Heart left ventricle (tissue), 16 donors: ENCODE results near the gene LIPN. TPM values are rescaled to one million over a fixed set of nuclear protein-coding genes. Genes with fewer than 3 reads are reported as not detected.

Experiments used
- ATAC-seq, 4 donors: fragments of 200-7000 bp; cut with Tn5 transposase; one replicate each; pipeline ENCODE4 v1.9.1; 2020 to 2022; ENCODE audit warnings: moderate library complexity in 4 of 4, mild to moderate bottlenecking in 3 of 4, moderate number of reproducible peaks in 1 of 4
- DNase-seq, 5 donors: peaks; one replicate each; pipeline ENCODE4 v3.0.0-alpha.2; 2020
- H3K27ac ChIP-seq, 12 donors: fragments of 200-600 bp; sonication (generic) in 4 of 12; one replicate each; pipeline versions ENCODE4 v1.5.0 to v1.8.0; 2016 to 2022; ENCODE audit warnings: mild to moderate bottlenecking in 2 of 12
- H3K27me3 ChIP-seq, 9 donors: fragments of 200-600 bp; sonication (generic) in 2 of 9; one replicate each; pipeline versions ENCODE4 v1.5.1 to v1.8.0; 2016 to 2022; ENCODE audit warnings: mild to moderate bottlenecking in 3 of 9
- H3K36me3 ChIP-seq, 9 donors: fragments of 200-600 bp; sonication (generic) in 2 of 9; one replicate each; pipeline versions ENCODE4 v1.5.0 to v1.8.0; 2018 to 2022; ENCODE audit warnings: mild to moderate bottlenecking in 2 of 9
- H3K4me1 ChIP-seq, 12 donors: fragments of 200-600 bp; sonication (generic) in 4 of 12; one replicate each; pipeline versions ENCODE4 v1.5.0 to v1.8.0; 2016 to 2022; ENCODE audit warnings: mild to moderate bottlenecking in 3 of 12
- H3K4me3 ChIP-seq, 12 donors: fragments of 200-600 bp; sonication (generic) in 4 of 12; one replicate each; pipeline versions ENCODE4 v1.5.0 to v1.8.0; 2017 to 2022; ENCODE audit warnings: mild to moderate bottlenecking in 9 of 12, moderate library complexity in 4 of 12
- H3K9me3 ChIP-seq, 12 donors: fragments of 200-600 bp; sonication (generic) in 4 of 12; one replicate each; pipeline versions ENCODE4 v1.5.0 to v1.8.0; 2016 to 2022; ENCODE audit warnings: mild to moderate bottlenecking in 1 of 12
- CTCF ChIP-seq, 12 donors: fragments of 200-600 bp; sonication (generic) in 4 of 12; IDR thresholded peaks; one replicate each; pipeline versions ENCODE4 v1.5.0 to v1.8.0; 2018 to 2022; ENCODE audit warnings: antibody characterized with exemption in 12 of 12, mild to moderate bottlenecking in 5 of 12
- POLR2A ChIP-seq, 2 donors: fragments of 450-650 bp; IDR thresholded peaks; one replicate each; pipeline ENCODE4 v1.6.1; 2017; ENCODE audit warnings: antibody characterized with exemption in 2 of 2, mild to moderate bottlenecking in 2 of 2, moderate library complexity in 2 of 2
- WGBS, 4 donors: extraction: QIAGEN DNeasy Blood & Tissue Kit in 2 of 4; methylation state at CpG; one replicate each; pipeline versions ENCODE4 v1.1.5 to v1.1.7; 2013 to 2018; 5-methylcytosine and 5-hydroxymethylcytosine counted together
- intact Hi-C, 10 donors: fragments of 100-400 bp; cut with DNase I; formaldehyde crosslinking; loops; one replicate each; pipeline versions ENCODE4 v1.11.1 to v1.14.2; 2022
- polyA plus RNA-seq, 2 donors: library from polyadenylated mRNA; stranded (reverse); fragments of 200-250 nt; gene quantifications; one replicate each; pipeline ENCODE4 v1.2.3, GENCODE V29; 2013
- total RNA-seq, 9 donors: library from RNA; depleted of rRNA in 2 of 9; stranded (reverse); fragments of >200 nt in 2 of 9; fragmentation: NEBNext Ultra II Directional in 3 of 9; extraction: Animal tissue kit (Norgen Biotek cat#: 25700) in 3 of 9; gene quantifications; one replicate each; pipeline versions ENCODE4 v1.1.0 to v1.2.4, GENCODE V29; 2016 to 2023
- donor health status: ischemic (EF 13 %, LVEDD 7.1; RV severe dilation, severe dysfunction).
- donor health status: healthy with polysubstance abuse.
- donor health status: DM: no; HTN: yes; CAD: no.
- donor health status: DM: no; HTN: no; CAD: no.
- donor health status: ischemic (EF 25% LVEDD 6.9; RV normal size, moderate dysfunction).
- donor health status: ischemic (EF 25% LVEDD 5.7; RV mildly dilated, moderate dysfunction).
- donor health status: healthy.
- donor health status: DM: yes; HTN: yes; CAD: no.
- donor health status: ischemic (EF 35%, LVEDD 5.7; RV mildly dilated, moderate dysfunction).
- donor health status: nonischemic (EF 11% LVEDD 7.7; RV severe dilation, severe dysfunction).
- donor health status: DM: yes; HTN: yes; CAD: no.
- donor health status: PGD.
- donor health status: ischemic (EF 29% LVEDD 5.4; RV normal size, mild dysfunction).
- donor health status: nonischemic (EF 23%, LVEDD 6.1; RV moderate dilation, normal function).

LIPN gene
- total and polyA plus RNA-seq, 11 donors = 0.43 TPM; not detected in 10

DNA sequence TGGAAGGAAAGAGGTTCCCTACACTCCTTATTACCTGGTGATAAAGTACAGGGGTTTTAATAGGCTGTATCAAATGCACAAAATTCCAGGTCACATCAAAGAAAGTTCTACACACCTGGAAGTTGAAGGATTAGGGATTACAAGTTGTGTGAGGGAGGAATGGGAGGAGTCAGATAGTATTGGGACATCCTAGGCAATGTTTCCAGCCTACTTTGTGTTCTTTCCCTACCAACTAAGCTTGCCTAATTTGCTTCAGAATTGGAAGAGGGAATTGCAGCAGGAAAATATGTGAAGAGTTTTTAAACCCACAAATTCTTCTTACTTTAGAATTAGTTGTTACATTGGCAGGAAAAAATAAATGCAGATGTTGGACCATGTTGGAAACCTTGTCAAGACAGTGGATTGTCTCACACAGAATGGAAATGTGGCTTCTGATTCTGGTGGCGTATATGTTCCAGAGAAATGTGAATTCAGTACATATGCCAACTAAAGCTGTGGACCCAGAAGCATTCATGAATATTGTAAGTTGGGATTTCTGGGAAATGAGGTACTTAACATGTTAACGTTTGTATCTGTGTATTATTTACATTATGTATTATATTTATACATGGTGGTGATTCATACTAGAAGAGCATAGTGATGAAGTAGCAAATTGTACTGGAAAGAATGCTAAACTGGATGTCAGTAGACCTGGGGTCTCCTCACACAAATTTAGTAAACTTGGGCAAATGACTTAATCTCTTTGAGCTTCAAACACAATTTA, 42.9 kb downstream of the LIPN start, which contains the start of gene LIPM:
TSS of gene LIPM (plus strand) at position 208 of the 763 bp plus-strand sequence. CDS start at position 375, 167 bp downstream.
- intact Hi-C loops = loop anchor here in 1 of 10 donors (10.0 kb wide), 1 partner anchor 108 kb away; no protein-coding TSS in a partner anchor
- no peak within 1 kb of the TSS for H3K4me3 ChIP-seq
- TF ChIP-seq POLR2A (IDR thresholded peaks at IDR 0.05) = no peak
- TF ChIP-seq CTCF (IDR thresholded peaks at IDR 0.05) = no peak
- no peak within 1 kb of the TSS for H3K27ac ChIP-seq
- 85 to 89% (median 86%) methylated on average over 2 of the region's 2 CpGs for WGBS, 4 donors
- H3K27me3 ChIP-seq = peaks cover 0 to 4% (median 0%) of the 10 kb centered on the region in 9 donors
- DNase-seq (no peak), ATAC-seq (no peak)
- no peaks in the 10 kb centered on the region for H3K4me1 ChIP-seq
- no peaks in the 10 kb centered on the region for H3K9me3 ChIP-seq
- no peaks in the 10 kb centered on the region for H3K36me3 ChIP-seq

DNA sequence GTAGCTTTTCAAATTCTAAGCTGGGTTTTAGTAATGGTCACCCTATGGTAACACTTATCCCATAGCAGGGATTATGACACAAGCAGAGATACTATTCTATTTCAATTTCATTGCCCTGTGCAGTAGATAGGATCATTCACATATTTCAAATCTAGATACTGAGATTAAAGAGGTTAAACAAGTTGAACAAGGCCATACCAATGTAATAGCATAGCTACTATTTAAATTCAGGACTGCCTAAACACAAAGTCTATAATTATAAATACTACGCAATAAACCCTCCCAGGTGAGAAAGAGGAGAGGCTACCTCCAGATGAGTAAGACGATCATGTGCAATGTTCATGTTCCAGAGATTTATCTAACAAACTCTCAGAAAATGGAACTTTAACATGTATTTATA, 43.8 kb downstream of the LIPN start:
- Histone ChIP-seq H3K27ac (no peak overlapping the region), H3K9me3 (no peaks in the 10 kb centered on the region), H3K4me1 (no peaks in the 10 kb centered on the region), H3K36me3 (no peaks in the 10 kb centered on the region), H3K4me3 (no peak overlapping the region), H3K27me3 (peaks cover 0 to 4% (median 0%) of the 10 kb centered on the region in 9 donors)
- intact Hi-C loops = loop anchor here in 1 of 10 donors (10.0 kb wide), 1 partner anchor 109 kb away; no protein-coding TSS in a partner anchor
- TF ChIP-seq POLR2A (IDR thresholded peaks at IDR 0.05) (no peak), CTCF (IDR thresholded peaks at IDR 0.05) (no peak)
- DNase-seq (no peak), ATAC-seq (no peak)
- WGBS, 4 donors = 95 to 99% (median 97%) methylated on average over 2 of the region's 2 CpGs

DNA sequence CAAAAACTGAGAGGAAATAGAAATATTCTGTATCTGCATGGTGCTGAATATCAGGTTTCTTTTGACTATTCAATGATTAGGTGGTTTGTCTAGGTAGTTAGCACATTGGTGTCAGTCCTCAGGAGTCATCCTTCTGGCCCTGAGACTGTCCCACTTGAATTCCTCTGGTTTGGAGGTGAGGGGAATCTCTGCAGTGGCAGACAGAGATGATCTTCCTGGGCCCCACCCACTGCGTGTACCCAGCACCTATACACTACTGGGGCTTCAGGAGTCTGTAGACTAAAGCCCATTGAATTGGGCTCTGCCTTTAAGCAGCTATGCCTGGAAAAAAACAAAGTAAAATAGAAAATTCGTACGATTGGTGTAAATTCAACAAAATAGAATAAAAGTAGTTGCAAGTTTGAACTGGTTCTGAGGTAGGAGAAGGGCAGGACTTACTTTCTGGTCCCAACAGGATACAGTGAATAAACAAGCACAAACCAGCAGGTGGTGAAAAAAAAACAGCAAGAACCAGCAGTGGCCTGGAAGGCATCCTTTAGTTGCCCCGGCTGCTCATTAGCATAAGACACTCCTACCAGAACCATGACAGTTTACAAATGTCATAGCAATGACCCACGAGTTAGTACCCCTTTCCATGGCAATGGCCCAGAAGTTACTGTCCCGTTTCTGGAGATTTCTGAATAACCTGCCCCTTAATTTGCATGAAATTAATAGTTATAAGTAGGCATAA, 44.4 kb downstream of the LIPN start:
- Histone ChIP-seq H3K27me3 (peaks cover 0 to 4% (median 0%) of the 10 kb centered on the region in 9 donors), H3K9me3 (no peaks in the 10 kb centered on the region), H3K27ac (no peak overlapping the region), H3K4me3 (no peak overlapping the region), H3K4me1 (no peaks in the 10 kb centered on the region), H3K36me3 (no peaks in the 10 kb centered on the region)
- ATAC-seq (no peak), DNase-seq (no peak)
- intact Hi-C loops = loop anchor here in 1 of 10 donors (10.0 kb wide), 1 partner anchor 109 kb away; no protein-coding TSS in a partner anchor
- 52 to 57% (median 55%) methylated on average over 6 of the region's 6 CpGs for WGBS, 4 donors
- TF ChIP-seq POLR2A (IDR thresholded peaks at IDR 0.05) (no peak), CTCF (IDR thresholded peaks at IDR 0.05) (no peak)

DNA sequence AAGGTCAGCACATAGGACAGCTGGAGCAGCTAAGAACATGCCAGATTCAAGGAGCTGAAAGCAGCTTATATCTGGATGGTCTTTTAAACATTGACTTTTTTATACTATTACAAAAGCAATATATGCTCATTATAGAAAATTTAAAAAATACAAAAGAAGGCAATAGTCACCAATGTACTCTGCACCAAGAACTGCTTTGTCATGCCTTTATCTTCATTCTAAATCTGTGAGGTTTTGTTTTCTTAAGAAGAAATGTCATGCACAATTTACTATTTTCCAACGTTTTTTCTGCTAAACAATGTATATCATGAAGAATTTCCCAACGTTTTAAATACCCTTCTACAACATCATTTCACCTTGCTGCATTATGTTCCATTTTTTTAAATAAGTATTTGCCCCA, 45.5 kb downstream of the LIPN start:
- DNase-seq (no peak), ATAC-seq (no peak)
- Histone ChIP-seq H3K36me3 (no peaks in the 10 kb centered on the region), H3K27me3 (peaks cover 0 to 4% (median 0%) of the 10 kb centered on the region in 9 donors), H3K4me1 (no peaks in the 10 kb centered on the region), H3K4me3 (no peak overlapping the region), H3K27ac (no peak overlapping the region), H3K9me3 (no peaks in the 10 kb centered on the region)
- intact Hi-C loops = loop anchor here in 2 of 10 donors (5.0 to 10.0 kb wide), 3 partner anchors 111 to 238 kb away; no protein-coding TSS in a partner anchor
- WGBS, 4 donors = 46 to 57% (median 51%) methylated on average over 2 of the region's 2 CpGs
- no peak for TF ChIP-seq POLR2A (IDR thresholded peaks at IDR 0.05)
- TF ChIP-seq CTCF (IDR thresholded peaks at IDR 0.05) = no peak
